Loucy (cell line): ENCODE data around the gene IGSF9B.

Source experiments
- H2AFZ ChIP-seq: fragments of 200-600 bp; sonication (generic); 2 replicates; pipeline ENCODE4 v1.6.0; 2016; ENCODE audit warnings: antibody characterized with exemption, mild to moderate bottlenecking, low read length, moderate library complexity
- H3F3A ChIP-seq: fragments of 200-600 bp; 2 replicates; pipeline ENCODE4 v1.6.0; 2016; ENCODE audit warnings: antibody characterized with exemption, low read depth, mild to moderate bottlenecking
- H3K27me3 ChIP-seq: fragments of 200-600 bp; sonication (generic); 2 replicates; pipeline ENCODE4 v1.6.1; 2014; ENCODE audit warnings: low read length, mild to moderate bottlenecking; ENCODE audit not compliant: insufficient read depth, poor library complexity, severe bottlenecking
- H3K36me3 ChIP-seq: fragments of 200-600 bp; sonication (generic); 2 replicates; pipeline ENCODE4 v1.6.1; 2016; ENCODE audit warnings: low read length; ENCODE audit not compliant: insufficient read depth
- H3K4me1 ChIP-seq: fragments of 200-600 bp; sonication (generic); 2 replicates; pipeline ENCODE4 v1.5.1; 2014; ENCODE audit warnings: low read length, mild to moderate bottlenecking; ENCODE audit not compliant: insufficient read depth, poor library complexity, severe bottlenecking
- H3K4me2 ChIP-seq: fragments of 200-600 bp; sonication (generic); 2 replicates; pipeline ENCODE4 v1.6.0; 2014; ENCODE audit warnings: antibody characterized with exemption, low read length, low read depth, mild to moderate bottlenecking; ENCODE audit not compliant: poor library complexity, severe bottlenecking
- H3K4me3 ChIP-seq: fragments of 200-600 bp; sonication (generic); 2 replicates; pipeline ENCODE4 v1.5.1; 2014; ENCODE audit warnings: low read length, mild to moderate bottlenecking, mixed read lengths; ENCODE audit not compliant: poor library complexity, severe bottlenecking
- H3K79me2 ChIP-seq: fragments of 200-600 bp; sonication (generic); 2 replicates; pipeline ENCODE4 v1.6.1; 2014; ENCODE audit warnings: low read length; ENCODE audit not compliant: insufficient read depth
- H3K9ac ChIP-seq: fragments of 200-600 bp; sonication (generic); 2 replicates; pipeline ENCODE4 v1.6.0; 2014; ENCODE audit warnings: mild to moderate bottlenecking, low read depth, low read length, moderate library complexity; ENCODE audit not compliant: poor library complexity, severe bottlenecking
- H3K9me2 ChIP-seq: fragments of 200-600 bp; sonication (generic); replicated peaks from 2 replicates; pipeline ENCODE4 v1.6.1; 2016; ENCODE audit warnings: low read depth, low read length, mixed read lengths
- H3K9me3 ChIP-seq: fragments of 200-600 bp; sonication (generic); 2 replicates; pipeline ENCODE4 v1.6.1; 2014; ENCODE audit warnings: mild to moderate bottlenecking, antibody characterized with exemption, low read length, low read depth; ENCODE audit not compliant: insufficient read depth
- H4K20me1 ChIP-seq: fragments of 200-600 bp; sonication (generic); 2 replicates; pipeline ENCODE4 v1.6.0; 2014; ENCODE audit warnings: antibody characterized with exemption, low read length, mild to moderate bottlenecking; ENCODE audit not compliant: insufficient read depth, poor library complexity, severe bottlenecking
- CTCF ChIP-seq: fragments of 200-600 bp; sonication (generic); conservative IDR thresholded peaks from 2 replicates; pipeline ENCODE4 v1.5.1; 2014; ENCODE audit warnings: mild to moderate bottlenecking, antibody characterized with exemption, low read length
- EZH2phosphoT487 ChIP-seq: fragments of 200-600 bp; IDR thresholded peaks from 2 replicates; pipeline ENCODE4 v1.6.1; 2018; ENCODE audit warnings: antibody characterized with exemption, mild to moderate bottlenecking, moderate library complexity, borderline replicate concordance

The IGSF9B gene

GRCh38 chr11:133920109-133920990 is 36.4 kb downstream of the IGSF9B start:
- no peaks in the 10 kb centered on the region for H3K36me3 ChIP-seq
- H3K79me2 ChIP-seq = no peaks in the 10 kb centered on the region

DNA sequence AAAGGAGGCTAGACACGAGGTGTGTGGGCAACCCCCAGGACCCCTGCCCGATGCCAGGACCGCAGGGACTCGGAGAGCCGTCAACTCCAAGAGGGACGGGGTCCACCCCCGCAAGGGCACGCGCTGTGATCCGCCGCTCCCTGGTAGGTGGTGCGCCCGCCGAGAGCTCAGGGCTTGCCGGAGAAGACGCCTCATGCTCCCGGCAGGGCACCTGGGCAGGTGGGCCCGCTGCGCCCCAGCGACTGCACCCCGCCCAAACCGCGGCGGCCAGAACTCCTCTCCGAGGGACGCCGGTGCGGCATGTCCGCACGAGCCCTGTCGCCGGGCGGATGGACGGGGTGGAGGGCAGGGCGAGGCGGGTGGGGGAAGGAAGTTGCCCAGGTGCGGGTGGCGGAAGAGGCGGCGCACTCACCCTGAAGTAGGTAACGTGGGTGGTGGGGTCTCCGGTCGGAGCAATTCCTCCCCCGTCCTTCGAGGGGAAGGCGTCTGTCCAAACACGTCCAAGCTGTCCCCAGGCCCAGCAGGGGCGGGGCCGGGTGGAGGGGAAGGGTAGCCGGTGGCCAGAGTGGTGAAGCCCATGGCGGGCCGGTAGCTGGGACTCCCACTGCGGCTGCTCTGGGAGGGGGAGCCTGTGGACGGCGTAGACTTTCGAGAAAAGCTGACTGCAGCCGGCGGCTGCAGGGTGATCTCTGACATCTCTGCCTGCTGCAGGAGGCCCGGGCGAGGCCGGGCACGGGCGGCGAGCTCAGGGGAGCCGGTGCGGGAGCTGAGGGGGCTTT is 37.2 kb downstream of the IGSF9B start:
- H3K9me3 ChIP-seq = no peaks in the 10 kb centered on the region; the same call in 1 of the 2 replicates
- H3K36me3 ChIP-seq = no peaks in the 10 kb centered on the region
- H3K4me1 ChIP-seq = no peaks in the 10 kb centered on the region
- TF ChIP-seq EZH2phosphoT487 (no peak), CTCF (no peak)
- no peak overlapping the region for H2AFZ ChIP-seq
- H3K9ac ChIP-seq = no peak overlapping the region
- H3K9me2 ChIP-seq = no peaks in the 10 kb centered on the region
- no peaks in the 10 kb centered on the region for H3K79me2 ChIP-seq
- no peaks in the 10 kb centered on the region for H4K20me1 ChIP-seq
- H3K4me3 ChIP-seq = no peak overlapping the region
- H3K4me2 ChIP-seq = no peak overlapping the region
- H3F3A ChIP-seq = no peaks in the 10 kb centered on the region
- H3K27me3 ChIP-seq = no peaks in the 10 kb centered on the region

More at GRCh38 chr11:133920109-133920990, 36.4 kb downstream of the IGSF9B start:
- H3K27me3 ChIP-seq = no peaks in the 10 kb centered on the region
- H3K9ac ChIP-seq = no peak overlapping the region
- H3K4me2 ChIP-seq = no peak overlapping the region
- no peaks in the 10 kb centered on the region for H3K9me2 ChIP-seq
- H3K4me1 ChIP-seq = no peaks in the 10 kb centered on the region
- H4K20me1 ChIP-seq = no peaks in the 10 kb centered on the region
- H3K9me3 ChIP-seq = no peaks in the 10 kb centered on the region; the same call in 1 of the 2 replicates
- H3K4me3 ChIP-seq = no peak overlapping the region
- no peak for TF ChIP-seq CTCF
- TF ChIP-seq EZH2phosphoT487 = no peak
- H2AFZ ChIP-seq = no peak overlapping the region
- no peaks in the 10 kb centered on the region for H3F3A ChIP-seq

DNA sequence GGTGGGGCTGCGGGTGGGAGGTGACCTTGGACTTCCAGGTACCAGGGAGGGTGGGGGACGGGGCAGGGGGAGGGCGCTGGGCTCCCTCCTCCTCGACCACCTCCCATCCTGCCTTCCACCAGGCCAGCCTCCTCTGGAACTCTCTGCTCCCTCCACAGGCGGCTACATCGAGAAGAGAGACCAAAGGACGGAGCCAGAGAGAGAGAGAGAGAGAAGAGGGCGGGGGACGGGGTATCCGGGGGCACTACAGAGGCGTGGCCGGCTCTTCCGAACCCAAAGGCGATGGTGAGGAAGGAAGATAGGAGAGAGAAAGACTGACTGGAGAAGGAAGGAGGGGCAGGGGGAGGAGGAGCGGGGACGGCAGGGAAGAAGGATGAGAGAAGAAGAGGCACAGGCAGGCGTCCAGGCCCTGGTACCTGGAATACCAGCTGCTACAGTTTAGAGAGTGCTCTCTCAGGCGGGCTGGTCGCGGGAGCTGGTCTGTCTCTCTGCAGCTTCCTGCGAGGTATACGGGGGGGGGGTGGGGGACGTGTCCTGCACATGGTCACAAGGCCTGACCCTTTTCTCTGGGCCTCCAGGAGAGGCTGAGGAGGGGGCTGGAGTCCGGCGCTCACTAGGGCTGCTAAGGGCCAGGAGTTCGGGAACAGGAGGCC is 38.0 kb downstream of the IGSF9B start:
- Histone ChIP-seq H3K9ac (no peak overlapping the region), H3K36me3 (no peaks in the 10 kb centered on the region), H3K9me3 (no peaks in the 10 kb centered on the region; the same call in 1 of the 2 replicates), H3K79me2 (no peaks in the 10 kb centered on the region), H3K27me3 (no peaks in the 10 kb centered on the region), H3K4me3 (no peak overlapping the region), H3F3A (no peaks in the 10 kb centered on the region), H3K4me1 (no peaks in the 10 kb centered on the region), H3K4me2 (no peak overlapping the region), H3K9me2 (no peaks in the 10 kb centered on the region), H2AFZ (no peak overlapping the region), H4K20me1 (no peaks in the 10 kb centered on the region)
- TF ChIP-seq CTCF (no peak), EZH2phosphoT487 (no peak)
